ENCODE results near the gene TEPSIN.

Gene TEPSIN

GRCh38 chr17:81222906-81223761 is 15.7 kb downstream of the TEPSIN start, which contains the start of gene CEP131:
Gene CEP131, minus strand, starts transcription at chr17:81222965. Its CDS starts 2,909 bp downstream, at chr17:81220056.
- DNase-seq (ENCODE audit: extremely low read depth in 1 of 2, low read depth in 1 of 2): peak; percentile 97 to 100

- DNase-seq (ENCODE audit: extremely low read depth in 1 of 2, low read depth in 1 of 2): no peak
Observed at GRCh38 chr17:81222620-81222905, 16.3 kb downstream of the TEPSIN start.

DNA sequence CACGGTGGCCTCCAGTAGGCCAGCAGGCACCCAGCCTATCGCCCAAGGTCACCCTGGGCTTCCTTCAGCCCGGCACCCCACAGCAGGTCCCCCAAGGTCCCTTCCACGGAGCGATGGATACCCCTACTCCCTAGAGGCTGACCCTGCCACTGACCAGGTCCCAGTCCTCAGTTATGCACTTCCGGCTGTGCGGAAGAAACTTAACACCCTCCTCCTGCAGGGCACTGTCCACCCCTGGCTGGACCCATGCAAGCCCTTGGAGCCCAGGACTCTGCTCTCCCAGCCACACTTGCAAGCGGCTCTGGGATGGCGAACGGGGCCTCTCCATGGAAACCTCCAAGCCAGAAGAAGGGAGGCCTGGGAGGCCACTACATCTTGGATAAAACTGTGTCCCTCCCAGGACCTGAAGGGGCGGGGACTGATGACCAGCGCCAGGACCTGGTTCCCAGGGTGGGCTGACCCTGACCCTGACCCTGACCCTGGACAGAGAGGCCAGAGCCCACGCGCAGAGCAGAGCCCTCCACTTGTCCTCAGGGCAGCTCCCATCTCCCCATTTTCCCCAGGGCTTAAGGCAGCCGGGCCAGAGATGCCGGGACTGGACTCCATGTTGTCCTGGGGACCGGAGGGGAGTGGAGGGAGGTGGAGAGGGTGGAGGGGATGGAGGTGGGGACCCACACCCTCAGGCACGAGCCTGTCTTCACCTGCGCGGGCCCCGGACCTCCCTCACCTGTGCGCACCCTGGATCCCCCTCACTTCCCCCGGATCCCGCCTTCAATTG is 16.8 kb downstream of the TEPSIN start:
- DNase-seq (ENCODE audit: extremely low read depth in 1 of 2, low read depth in 1 of 2): no peak

GRCh38 chr17:81221371-81221841 is 17.4 kb downstream of the TEPSIN start:
- DNase-seq (ENCODE audit: extremely low read depth in 1 of 2, low read depth in 1 of 2): no peak

- DNase-seq (ENCODE audit: extremely low read depth in 1 of 2, low read depth in 1 of 2): no peak
Observed at GRCh38 chr17:81219476-81220180, 19.2 kb downstream of the TEPSIN start.

- no peak for DNase-seq (ENCODE audit: extremely low read depth in 1 of 2, low read depth in 1 of 2)
Observed at GRCh38 chr17:81218991-81219390, 19.9 kb downstream of the TEPSIN start.

DNA sequence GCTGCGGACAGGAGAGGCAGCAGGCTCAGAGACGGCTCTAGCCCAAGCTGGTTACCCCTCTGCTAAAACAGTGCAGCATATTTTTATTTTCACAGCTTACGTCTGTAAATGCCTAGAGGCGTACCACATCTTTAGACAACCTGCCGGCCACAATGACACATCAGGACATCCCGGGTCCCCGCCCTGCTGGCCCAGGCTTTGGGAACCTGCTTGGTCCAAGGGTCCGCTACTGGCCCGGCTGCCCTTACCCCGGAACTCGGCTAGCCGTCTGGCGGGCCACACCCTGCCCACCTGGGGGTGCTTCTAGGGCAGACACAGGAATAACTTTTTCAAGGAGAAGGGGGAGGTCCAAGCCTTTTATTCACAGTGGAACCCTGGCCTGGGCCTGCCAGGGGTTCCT is 20.4 kb downstream of the TEPSIN start:
- DNase-seq (ENCODE audit: extremely low read depth in 1 of 2, low read depth in 1 of 2): no peak

GRCh38 chr17:81217491-81217890 is 21.4 kb downstream of the TEPSIN start:
- no peak for DNase-seq (ENCODE audit: extremely low read depth in 1 of 2, low read depth in 1 of 2)

- DNase-seq (ENCODE audit: extremely low read depth in 1 of 2, low read depth in 1 of 2): no peak
Observed at GRCh38 chr17:81213978-81214377, 24.9 kb downstream of the TEPSIN start.

GRCh38 chr17:81212365-81212764 is 26.5 kb downstream of the TEPSIN start:
- DNase-seq (ENCODE audit: extremely low read depth in 1 of 2, low read depth in 1 of 2): no peak

DNA sequence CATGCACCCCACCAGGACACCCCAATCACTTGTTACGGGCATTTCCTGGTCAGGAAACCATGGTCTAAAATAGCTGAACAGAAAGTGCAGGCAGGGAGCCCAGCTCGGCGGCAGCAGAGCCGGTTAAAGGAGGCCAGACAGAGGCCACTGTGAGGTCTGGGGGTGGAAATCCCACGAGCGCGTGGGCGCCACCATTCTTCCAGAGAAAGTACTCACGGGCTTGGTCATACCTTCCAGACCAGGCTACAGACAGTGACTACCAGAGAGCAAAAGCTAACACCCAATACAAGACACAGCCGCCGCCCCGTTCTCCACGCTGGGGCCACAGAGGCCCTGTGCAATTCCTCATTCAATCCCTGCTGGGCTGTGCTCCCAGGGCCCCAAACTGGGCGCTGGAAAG is 28.0 kb downstream of the TEPSIN start:
- DNase-seq (ENCODE audit: extremely low read depth in 1 of 2, low read depth in 1 of 2): no peak

GRCh38 chr17:81210466-81210865 is 28.4 kb downstream of the TEPSIN start:
- no peak for DNase-seq (ENCODE audit: extremely low read depth in 1 of 2, low read depth in 1 of 2)

GRCh38 chr17:81209141-81209540 is 29.7 kb downstream of the TEPSIN start:
- no peak for DNase-seq (ENCODE audit: extremely low read depth in 1 of 2, low read depth in 1 of 2)

DNA sequence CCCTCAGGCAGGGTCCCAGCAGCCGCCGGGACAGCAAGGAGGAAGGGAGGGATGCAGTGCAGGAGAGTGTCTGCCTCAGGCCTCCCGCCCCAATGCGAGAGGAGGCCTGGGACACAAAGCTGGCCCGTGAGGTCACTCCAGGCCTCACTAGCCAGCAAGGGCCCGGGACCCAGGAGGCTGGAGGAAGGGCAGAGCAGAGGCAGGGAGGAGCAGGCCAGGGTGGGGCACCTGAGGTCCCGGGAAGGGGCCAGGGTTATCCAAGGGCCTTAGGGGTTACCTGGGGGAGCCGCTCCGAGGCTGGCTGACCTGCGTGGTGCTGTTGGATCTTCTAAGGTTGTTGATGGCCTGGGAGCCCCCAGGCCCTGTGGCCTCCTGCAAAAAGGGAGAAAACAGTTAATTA is 30.2 kb downstream of the TEPSIN start:
- DNase-seq (ENCODE audit: extremely low read depth in 1 of 2, low read depth in 1 of 2): no peak

DNA sequence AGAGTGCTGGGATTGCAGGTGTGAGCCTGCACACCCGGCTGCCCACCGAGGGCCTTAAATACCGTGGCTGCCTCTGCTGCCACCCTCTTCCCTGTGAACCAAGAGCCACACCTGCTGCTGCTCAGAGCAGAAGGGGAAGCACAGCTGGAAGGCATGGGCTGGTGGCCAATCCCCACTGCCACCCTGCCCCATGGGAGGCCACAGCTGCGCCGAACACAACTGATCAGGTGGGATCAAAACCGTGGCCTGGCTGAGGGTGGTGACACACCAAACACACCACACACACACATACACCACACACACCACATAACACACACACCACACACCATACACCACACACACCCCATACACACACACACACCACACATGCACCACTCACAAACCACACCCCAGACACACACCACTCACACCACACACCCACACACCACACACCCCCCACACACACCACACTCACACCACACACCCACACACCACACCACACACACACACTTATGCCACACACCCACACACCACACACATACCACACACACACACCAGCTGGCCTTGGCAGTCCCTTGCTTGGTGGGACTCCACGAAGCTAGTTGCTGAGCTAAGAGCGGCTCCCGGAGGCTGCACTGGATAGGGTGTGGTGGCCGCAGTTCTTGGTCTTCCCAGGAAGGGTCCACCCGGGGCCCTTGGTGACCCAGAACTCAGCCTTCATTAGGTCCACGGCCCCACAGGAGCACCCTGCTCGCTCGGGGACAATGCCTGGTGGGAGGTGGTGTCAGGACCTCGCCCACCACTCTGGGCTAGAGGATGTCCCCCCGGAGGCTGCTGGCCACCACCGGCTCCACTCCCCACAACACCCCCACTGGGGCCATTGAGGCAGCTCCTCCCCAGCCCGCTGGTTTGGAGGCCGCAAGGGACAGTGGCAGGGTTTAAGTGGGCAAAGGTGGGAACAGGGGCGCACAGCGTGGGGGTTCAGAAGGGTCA is 31.0 kb downstream of the TEPSIN start:
- no peak for DNase-seq (ENCODE audit: extremely low read depth in 1 of 2, low read depth in 1 of 2)

DNA sequence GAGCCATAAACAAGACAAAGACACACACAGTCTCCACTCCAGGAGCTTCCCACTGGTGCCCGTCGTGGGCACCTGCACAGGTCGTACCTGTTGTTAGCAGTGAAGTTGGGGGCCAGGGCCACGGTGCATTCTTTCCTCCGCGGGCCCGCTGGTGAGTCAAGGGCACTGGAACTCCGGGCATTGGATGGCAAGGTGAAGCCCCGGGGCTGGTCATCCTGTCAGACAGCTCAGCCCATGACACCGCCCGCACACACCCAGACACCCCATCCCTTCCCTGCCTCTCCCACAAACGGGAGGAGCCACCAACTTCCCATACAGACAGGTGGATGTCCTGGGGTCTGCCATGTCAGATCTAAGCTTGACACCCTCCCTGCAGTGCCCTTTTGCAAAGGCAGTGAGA is 32.2 kb downstream of the TEPSIN start:
- no peak for DNase-seq (ENCODE audit: extremely low read depth in 1 of 2, low read depth in 1 of 2)

DNA sequence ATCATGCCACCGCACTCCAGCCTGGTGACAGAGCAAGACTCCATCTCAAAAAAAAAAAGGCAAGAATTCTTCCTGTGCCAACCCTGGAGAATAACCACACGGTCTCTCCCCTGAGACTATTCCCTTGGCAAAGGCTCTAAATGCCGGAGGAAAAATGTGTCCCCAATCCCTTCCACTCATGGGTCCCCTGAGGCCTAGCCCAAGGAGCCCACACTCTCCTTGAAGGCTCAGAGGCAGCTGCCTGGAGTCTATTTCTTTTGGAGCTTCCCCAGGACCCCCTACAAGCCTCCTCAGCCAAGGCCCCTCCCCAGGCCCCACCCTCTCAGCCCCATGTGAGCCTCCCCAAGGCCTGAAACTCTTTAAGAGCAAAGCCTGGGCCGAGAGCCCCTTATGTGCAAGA is 32.7 kb downstream of the TEPSIN start:
- no peak for DNase-seq (ENCODE audit: extremely low read depth in 1 of 2, low read depth in 1 of 2)

DNA sequence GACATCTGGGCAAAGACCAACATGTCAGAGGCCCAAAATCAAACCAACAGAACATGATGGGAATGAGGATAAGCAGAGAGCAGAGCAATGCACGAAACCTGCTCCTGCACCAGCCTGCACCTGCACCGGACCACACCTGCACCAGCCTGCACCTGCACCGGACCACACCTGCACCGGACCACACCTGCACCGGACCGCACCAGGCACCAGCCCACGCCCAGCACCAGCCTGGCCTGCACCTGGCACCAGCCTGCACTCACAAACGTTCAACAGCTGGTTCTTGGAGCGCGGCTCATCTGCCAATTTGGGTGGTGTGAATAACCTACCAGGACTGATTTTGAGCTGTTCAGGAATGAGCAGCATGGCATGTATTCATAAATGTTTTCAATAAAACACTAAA is 34.3 kb downstream of the TEPSIN start:
- DNase-seq (ENCODE audit: extremely low read depth in 1 of 2, low read depth in 1 of 2): no peak

GRCh38 chr17:81203136-81203535 is 35.7 kb downstream of the TEPSIN start:
- no peak for DNase-seq (ENCODE audit: extremely low read depth in 1 of 2, low read depth in 1 of 2)

- DNase-seq (ENCODE audit: extremely low read depth in 1 of 2, low read depth in 1 of 2): no peak
Observed at GRCh38 chr17:81202318-81202717, 36.5 kb downstream of the TEPSIN start.
